GM19035 (cell line): Measurements from ENCODE around the gene RNF144A.

ENCODE experiments used
- ATAC-seq: cut with Tn5 transposase; IDR thresholded peaks from one replicate; pipeline ENCODE4 v1.9.1; 2021; ENCODE audit not compliant: unreplicated experiment

Gene RNF144A

GRCh38 chr2:6906165-6906741 is 11.0 kb upstream of the RNF144A start:
- no peak for ATAC-seq

GRCh38 chr2:6908291-6908690 is 8.9 kb upstream of the RNF144A start:
- no peak for ATAC-seq

- ATAC-seq = peak; percentile 99
These were observed 7.5 kb upstream of the RNF144A start for GRCh38 chr2:6909431-6910385.

GRCh38 chr2:6911721-6912120 is 5.5 kb upstream of the RNF144A start:
- ATAC-seq = no peak

- ATAC-seq = no peak
These were observed 3.6 kb upstream of the RNF144A start for GRCh38 chr2:6913415-6914157.

GRCh38 chr2:6914828-6915227 is 2.4 kb upstream of the RNF144A start:
- ATAC-seq = no peak

GRCh38 chr2:6915399-6915798 is 1.8 kb upstream of the RNF144A start:
- no peak for ATAC-seq

GRCh38 chr2:6916224-6916623 is 988 bp upstream of the RNF144A start:
- no peak for ATAC-seq

- ATAC-seq = no peak
These were observed 509 bp upstream of the RNF144A start for GRCh38 chr2:6916736-6917070.

- peak; percentile 10 for ATAC-seq
These were observed 679 bp downstream of the RNF144A start for GRCh38 chr2:6917761-6918421.

- ATAC-seq = no peak
These were observed 2.9 kb downstream of the RNF144A start for GRCh38 chr2:6919901-6920742.

GRCh38 chr2:6920743-6921064 is 3.5 kb downstream of the RNF144A start:
- no peak for ATAC-seq

GRCh38 chr2:6921321-6921922 is 4.2 kb downstream of the RNF144A start:
- ATAC-seq = no peak

GRCh38 chr2:6922201-6922656 is 5.0 kb downstream of the RNF144A start:
- no peak for ATAC-seq

GRCh38 chr2:6923319-6923718 is 6.1 kb downstream of the RNF144A start:
- no peak for ATAC-seq

- ATAC-seq = no peak
These were observed 7.1 kb downstream of the RNF144A start for GRCh38 chr2:6924101-6924923.

- ATAC-seq = no peak
These were observed 7.8 kb downstream of the RNF144A start for GRCh38 chr2:6924924-6925409.

- no peak for ATAC-seq
These were observed 9.0 kb downstream of the RNF144A start for GRCh38 chr2:6926071-6926732.
